Thoracic aorta (tissue), 2 donors: ENCODE measurements around the gene MGAT3. TPM values are rescaled to one million over a fixed set of nuclear protein-coding genes. Genes with fewer than 3 reads are reported as not detected.
"Not testable (repeated sequence)": the region's sequence is repeated elsewhere in the genome, so short reads cannot be mapped to it uniquely, and the experiment has no call there.

ENCODE experiments used
- ATAC-seq: fragments of 150-250 bp; one replicate; pipeline ENCODE4 v1.8.0; 2017; ENCODE audit warnings: low read depth; ENCODE audit not compliant: insufficient number of reproducible peaks, low FRiP score
- DNase-seq: peaks from one replicate; pipeline ENCODE4 v3.0.0-alpha.2; 2020; ENCODE audit warnings: low spot score
- H3K27ac ChIP-seq, 2 donors: fragments of 200-600 bp; sonication (generic); 1 replicate in 1 of 2; 2 replicates in 1 of 2; pipeline ENCODE4 v1.5.1; 2016; ENCODE audit warnings: mild to moderate bottlenecking in 2 of 2, moderate library complexity in 2 of 2
- H3K27me3 ChIP-seq: fragments of 200-600 bp; sonication (generic); replicated peaks from 2 replicates; pipeline ENCODE4 v1.6.0; 2016; ENCODE audit warnings: mild to moderate bottlenecking; ENCODE audit not compliant: insufficient read depth
- H3K36me3 ChIP-seq: fragments of 200-600 bp; sonication (generic); one replicate; pipeline ENCODE4 v1.5.1; 2016
- H3K4me1 ChIP-seq, 2 donors: fragments of 200-600 bp; sonication (generic); 1 replicate in 1 of 2; 2 replicates in 1 of 2; pipeline versions ENCODE4 v1.5.1 to v1.6.0; 2016; ENCODE audit warnings: low read depth in 2 of 2, mild to moderate bottlenecking in 1 of 2; ENCODE audit not compliant: control insufficient read depth in 1 of 2
- H3K4me3 ChIP-seq: fragments of 200-600 bp; sonication (generic); 2 replicates; pipeline ENCODE4 v1.5.1; 2016; ENCODE audit warnings: mild to moderate bottlenecking
- H3K9me3 ChIP-seq: fragments of 200-600 bp; sonication (generic); 2 replicates; pipeline ENCODE4 v1.5.1; 2016
- CTCF ChIP-seq: fragments of 200-600 bp; sonication (generic); IDR thresholded peaks from one replicate; pipeline ENCODE4 v1.5.1; 2019; ENCODE audit warnings: antibody characterized with exemption
- total RNA-seq, 2 donors: library from RNA; depleted of rRNA; stranded (reverse); fragments of >200 nt; gene quantifications; one replicate each; pipeline versions ENCODE4 v1.1.0 to v1.2.3, GENCODE V29; 2016

The MGAT3 gene
- total RNA-seq, 2 donors from 2014 or later: 1.1 to 3.2 TPM

GRCh38 chr22:39503630-39504029 lies 46.8 kb downstream of the MGAT3 start:
- H3K27me3 ChIP-seq: no peaks in the 10 kb centered on the region
- no peak for DNase-seq
- no peak for ATAC-seq
- TF ChIP-seq CTCF: no peak
- no peak overlapping the region for H3K27ac ChIP-seq
- peak overlapping the region; percentile 75 for H3K4me3 ChIP-seq
- H3K36me3 ChIP-seq: peaks cover 41% of the 10 kb centered on the region
- H3K9me3 ChIP-seq: no peaks in the 10 kb centered on the region
- H3K4me1 ChIP-seq: peaks cover 17 to 30% of the 10 kb centered on the region in 2 donors

GRCh38 chr22:39504071-39504470 lies 47.3 kb downstream of the MGAT3 start:
- H3K27ac ChIP-seq: no peak overlapping the region
- DNase-seq (no peak), ATAC-seq (no peak)
- H3K9me3 ChIP-seq: no peaks in the 10 kb centered on the region
- H3K4me3 ChIP-seq: no peak overlapping the region
- no peak for TF ChIP-seq CTCF
- H3K36me3 ChIP-seq: peaks cover 44% of the 10 kb centered on the region
- H3K4me1 ChIP-seq: peaks cover 17 to 30% of the 10 kb centered on the region in 2 donors
- no peaks in the 10 kb centered on the region for H3K27me3 ChIP-seq

- H3K9me3 ChIP-seq, H3K27me3 ChIP-seq, H3K4me3 ChIP-seq, DNase-seq, ATAC-seq, H3K27ac ChIP-seq: not testable (repeated sequence)
- H3K36me3 ChIP-seq: peaks cover 62% of the 10 kb centered on the region
- H3K4me1 ChIP-seq: peaks cover 10 to 15% of the 10 kb centered on the region in 2 donors
Measured at GRCh38 chr22:39507021-39507420, 50.2 kb downstream of the MGAT3 start.

- H3K9me3 ChIP-seq: no peaks in the 10 kb centered on the region
- peaks cover 4 to 8% of the 10 kb centered on the region in 2 donors for H3K4me1 ChIP-seq
- ATAC-seq (no peak), DNase-seq (no peak)
- no peak overlapping the region for H3K27ac ChIP-seq
- peaks cover 75% of the 10 kb centered on the region for H3K36me3 ChIP-seq
- TF ChIP-seq CTCF: no peak
- H3K27me3 ChIP-seq: no peaks in the 10 kb centered on the region
- H3K4me3 ChIP-seq: no peak overlapping the region
Measured at GRCh38 chr22:39508393-39508792, 51.6 kb downstream of the MGAT3 start.

- Histone ChIP-seq H3K4me3 (no peak overlapping the region), H3K9me3 (no peaks in the 10 kb centered on the region), H3K27ac (no peak overlapping the region), H3K27me3 (no peaks in the 10 kb centered on the region), H3K36me3 (peaks cover 70% of the 10 kb centered on the region), H3K4me1 (no peaks in the 10 kb centered on the region)
- no peak for DNase-seq
- TF ChIP-seq CTCF: no peak
- no peak for ATAC-seq
Measured at GRCh38 chr22:39510529-39511149, 53.8 kb downstream of the MGAT3 start.

- no peak overlapping the region for H3K27ac ChIP-seq
- H3K4me3 ChIP-seq: no peak overlapping the region
- DNase-seq: no peak
- H3K27me3 ChIP-seq: no peaks in the 10 kb centered on the region
- no peaks in the 10 kb centered on the region for H3K9me3 ChIP-seq
- TF ChIP-seq CTCF: no peak
- H3K4me1 ChIP-seq: no peaks in the 10 kb centered on the region
- ATAC-seq: no peak
- H3K36me3 ChIP-seq: peaks cover 64% of the 10 kb centered on the region
Measured at GRCh38 chr22:39511226-39511625, 54.4 kb downstream of the MGAT3 start.
